Caki2 (cell line): ENCODE measurements around the gene SOAT2. TPM values are rescaled to one million over a fixed set of nuclear protein-coding genes. Genes with fewer than 3 reads are reported as not detected.

Experiments
- DNase-seq: peaks from one replicate; pipeline ENCODE4 v3.0.0-alpha.2; 2015; ENCODE audit warnings: low read depth
- in situ Hi-C: cut with HindIII; loops from 2 replicates; pipeline ENCODE4 v1.10.0; 2016; ENCODE audit warnings: low sequenced_read_pairs, low pct_unique_long_range_greater_than_20kb, mixed read lengths
- total RNA-seq: library from RNA; depleted of rRNA; stranded (reverse); fragments of >200 nt; shearing (Covaris generic); gene quantifications from 2 replicates; pipeline ENCODE4 v1.2.3, GENCODE V29; 2014; ENCODE audit warnings: low replicate concordance

Gene SOAT2
- total RNA-seq, 1 experiment from 2014 or later = not detected

DNA sequence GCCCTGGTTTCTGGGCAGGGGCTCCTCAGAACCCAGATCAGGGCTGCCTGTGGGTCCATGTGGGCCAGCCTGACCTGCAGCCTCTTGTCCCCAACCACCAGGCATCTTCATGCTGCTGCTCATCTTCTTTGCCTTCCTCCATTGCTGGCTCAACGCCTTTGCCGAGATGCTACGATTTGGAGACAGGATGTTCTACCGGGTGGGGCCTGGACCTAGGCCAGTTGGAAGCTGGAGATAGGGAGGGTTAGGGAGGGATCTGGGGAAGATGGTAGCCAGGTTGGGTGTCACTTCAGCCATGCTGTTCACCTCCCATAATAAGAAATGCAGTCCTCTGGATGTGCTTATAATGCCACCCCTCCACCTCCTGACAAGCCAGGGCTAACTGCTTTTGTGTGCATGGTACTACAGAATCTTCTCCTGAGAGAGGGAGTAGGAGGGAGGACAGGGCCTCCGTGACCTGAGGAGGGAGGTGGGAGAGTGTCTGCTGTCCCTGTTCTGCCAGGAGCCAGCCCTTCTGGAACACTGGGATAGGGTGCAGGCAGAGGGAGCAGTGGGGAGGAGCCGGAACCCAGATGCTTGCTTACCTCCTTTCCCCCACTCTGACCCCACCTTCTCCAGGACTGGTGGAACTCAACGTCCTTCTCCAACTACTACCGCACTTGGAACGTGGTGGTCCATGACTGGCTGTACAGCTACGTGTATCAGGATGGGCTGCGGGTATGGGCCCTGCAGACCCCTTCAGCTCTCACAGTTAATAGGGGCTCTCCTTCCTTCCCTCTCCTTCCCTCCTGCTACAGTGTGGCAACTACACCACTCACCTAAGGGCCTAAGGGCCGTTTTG, 17.6 kb downstream of the SOAT2 start:
- in situ Hi-C loops = no loop called here
- no peak for DNase-seq

DNA sequence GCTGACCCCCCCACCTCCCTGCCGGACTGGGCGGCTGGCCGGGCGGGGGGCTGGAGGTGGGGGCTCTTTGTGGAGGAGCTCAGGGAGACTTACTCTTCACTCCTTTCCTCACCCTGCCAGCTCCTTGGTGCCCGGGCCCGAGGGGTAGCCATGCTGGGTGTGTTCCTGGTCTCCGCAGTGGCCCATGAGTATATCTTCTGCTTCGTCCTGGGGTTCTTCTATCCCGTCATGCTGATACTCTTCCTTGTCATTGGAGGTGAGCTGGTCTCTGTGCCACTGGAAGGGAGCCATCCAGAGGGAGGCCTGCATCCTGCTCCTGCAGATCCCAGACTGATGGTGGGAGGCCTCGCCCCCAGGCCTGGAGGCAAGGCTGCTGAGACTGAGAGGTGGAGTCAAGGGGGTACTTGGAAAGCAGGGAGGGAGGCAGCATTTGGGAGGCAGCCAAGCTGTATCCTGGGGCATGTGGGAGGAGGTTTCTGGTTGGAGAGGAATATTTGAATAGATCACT, 19.7 kb downstream of the SOAT2 start:
- in situ Hi-C loops = no loop called here
- DNase-seq = peak; percentile 15

GRCh38 chr12:53123578-53124351, 20.5 kb downstream of the SOAT2 start:
- no peak for DNase-seq
- in situ Hi-C loops = no loop called here

GRCh38 chr12:53124352-53124723, 21.1 kb downstream of the SOAT2 start:
- no peak for DNase-seq
- in situ Hi-C loops = no loop called here

- in situ Hi-C loops = no loop called here
- DNase-seq = no peak
Measured at GRCh38 chr12:53127169-53127568, 23.9 kb downstream of the SOAT2 start.

- DNase-seq = no peak
- in situ Hi-C loops = no loop called here
Measured at GRCh38 chr12:53128780-53129569, 25.7 kb downstream of the SOAT2 start.

GRCh38 chr12:53131844-53132243, 28.6 kb downstream of the SOAT2 start:
- in situ Hi-C loops = loop anchor here (10.0 kb wide), 1 partner anchor 63 kb away; no protein-coding TSS in a partner anchor
- DNase-seq = no peak

DNA sequence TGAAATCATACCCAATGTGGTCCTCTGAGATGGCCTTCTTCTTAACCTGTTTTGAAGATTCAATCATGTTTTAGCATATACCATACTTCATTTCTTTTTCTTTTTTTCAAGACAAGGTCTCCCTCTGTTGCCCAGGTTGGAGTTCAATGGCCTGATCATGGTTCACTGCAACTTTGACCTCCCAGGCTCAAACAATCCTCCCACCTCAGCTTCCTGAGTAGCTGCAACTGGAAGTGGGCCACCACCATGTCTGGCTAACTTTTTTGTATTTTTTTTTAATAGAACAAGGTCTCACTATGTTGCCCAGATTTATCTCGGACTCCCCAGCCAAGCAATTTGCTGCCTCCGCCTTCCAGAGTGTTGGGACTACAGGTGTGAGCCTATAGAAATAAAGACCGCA, 30.4 kb downstream of the SOAT2 start:
- DNase-seq = no peak
- in situ Hi-C loops = loop anchor here (10.0 kb wide), 1 partner anchor 61 kb away; no protein-coding TSS in a partner anchor

GRCh38 chr12:53143355-53143754, 40.1 kb downstream of the SOAT2 start:
- in situ Hi-C loops = no loop called here
- DNase-seq = no peak

DNA sequence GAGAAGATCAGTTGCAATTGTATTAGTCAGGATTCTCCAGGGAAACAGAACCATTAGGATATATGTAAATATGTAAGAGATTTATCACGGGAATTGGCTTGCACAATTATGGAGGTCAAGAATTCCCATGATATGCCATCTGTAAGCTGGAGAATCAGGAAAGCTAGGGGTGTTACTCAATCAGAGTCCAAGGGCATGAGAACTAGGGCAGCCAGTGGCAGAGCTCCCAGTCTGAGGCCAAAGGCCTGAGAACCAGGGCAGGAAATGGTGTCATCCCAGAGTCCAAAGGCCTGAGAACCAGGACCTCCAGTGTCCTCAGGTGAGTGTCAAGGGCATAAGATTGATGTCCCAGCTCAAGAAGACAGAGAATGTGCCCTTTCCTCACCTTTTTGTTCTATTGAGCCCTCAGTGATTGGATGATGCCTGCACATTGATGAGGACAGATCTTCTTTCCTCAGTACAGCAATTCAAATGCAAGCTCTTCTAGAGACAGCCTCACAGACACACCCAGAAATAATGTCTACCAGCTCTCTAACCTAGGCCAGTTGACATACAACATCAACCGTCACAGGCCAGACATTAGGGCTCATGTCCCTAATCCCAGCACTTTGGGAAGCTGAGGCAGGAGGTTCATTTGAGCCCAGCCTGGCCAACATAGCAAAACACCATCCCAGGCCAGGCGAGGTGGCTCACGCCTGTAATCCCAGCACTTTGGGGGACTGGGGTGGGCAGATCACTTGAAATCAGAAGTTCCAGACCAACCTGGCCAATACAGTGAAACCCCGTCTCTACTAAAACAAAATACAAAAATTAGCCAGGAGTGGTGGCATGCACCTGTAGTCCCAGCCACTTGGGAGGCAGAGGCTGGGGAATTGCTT, 42.3 kb downstream of the SOAT2 start:
- DNase-seq = no peak
- in situ Hi-C loops = no loop called here

- no peak for DNase-seq
- in situ Hi-C loops = no loop called here
Measured at GRCh38 chr12:53147181-53147580, 43.9 kb downstream of the SOAT2 start.

- no peak for DNase-seq
- in situ Hi-C loops = no loop called here
Measured at GRCh38 chr12:53147653-53148052, 44.4 kb downstream of the SOAT2 start.

- in situ Hi-C loops = no loop called here
- DNase-seq = no peak
Measured at GRCh38 chr12:53151039-53151438, 47.8 kb downstream of the SOAT2 start.

DNA sequence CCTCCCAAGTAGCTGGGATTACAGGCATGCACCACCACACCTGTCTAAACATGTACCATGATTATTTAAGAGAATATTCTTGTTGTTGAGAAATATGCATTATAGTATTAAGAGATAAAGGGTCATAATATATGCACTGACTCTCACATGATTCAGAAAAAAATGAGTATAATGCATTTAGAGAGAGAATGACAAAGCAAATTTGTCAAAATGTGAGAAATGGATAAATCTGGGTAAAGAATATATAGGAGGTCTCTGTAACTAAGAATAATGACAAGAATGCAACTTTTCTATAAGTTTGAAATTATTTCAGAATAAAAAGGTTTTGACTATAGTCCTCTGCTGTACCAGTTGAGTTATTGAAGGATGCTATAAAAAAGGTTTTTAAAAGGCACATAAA, 49.1 kb downstream of the SOAT2 start:
- DNase-seq = no peak

GRCh38 chr12:53159195-53159839, 56.0 kb downstream of the SOAT2 start:
- in situ Hi-C loops = no loop called here
- DNase-seq = peak; percentile 78

More for the DNA sequence above, 49.1 kb downstream of the SOAT2 start:
- in situ Hi-C loops = no loop called here

DNA sequence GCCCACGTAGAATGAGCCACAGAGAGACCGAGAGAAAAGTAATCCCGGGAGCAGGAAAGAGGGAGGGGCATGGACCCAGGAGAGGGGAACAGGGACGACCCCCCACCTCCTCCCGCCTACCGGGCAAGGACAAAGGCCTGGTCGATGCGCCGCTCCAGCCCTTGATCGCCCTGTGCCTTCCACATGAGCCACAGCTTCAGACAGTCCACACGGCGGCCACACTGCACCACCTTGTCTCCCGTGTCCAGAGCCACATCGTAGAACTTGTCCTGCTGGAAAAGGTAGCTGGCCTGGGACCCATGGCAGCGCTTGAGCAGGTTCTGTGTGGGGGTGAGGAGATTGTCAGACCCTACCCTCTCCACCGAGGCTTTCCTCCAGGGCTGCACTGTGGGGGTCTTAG, 56.7 kb downstream of the SOAT2 start:
- in situ Hi-C loops = no loop called here
- DNase-seq = no peak

GRCh38 chr12:53160673-53161072, 57.4 kb downstream of the SOAT2 start:
- in situ Hi-C loops = no loop called here
- no peak for DNase-seq
